GM21528 (cell line): Measurements from ENCODE around the gene ATOH8.

Source experiments
- ATAC-seq: cut with Tn5 transposase; IDR thresholded peaks from one replicate; pipeline ENCODE4 v1.9.1; 2021; ENCODE audit warnings: mild to moderate bottlenecking, moderate library complexity; ENCODE audit not compliant: unreplicated experiment, low FRiP score

Gene ATOH8

DNA sequence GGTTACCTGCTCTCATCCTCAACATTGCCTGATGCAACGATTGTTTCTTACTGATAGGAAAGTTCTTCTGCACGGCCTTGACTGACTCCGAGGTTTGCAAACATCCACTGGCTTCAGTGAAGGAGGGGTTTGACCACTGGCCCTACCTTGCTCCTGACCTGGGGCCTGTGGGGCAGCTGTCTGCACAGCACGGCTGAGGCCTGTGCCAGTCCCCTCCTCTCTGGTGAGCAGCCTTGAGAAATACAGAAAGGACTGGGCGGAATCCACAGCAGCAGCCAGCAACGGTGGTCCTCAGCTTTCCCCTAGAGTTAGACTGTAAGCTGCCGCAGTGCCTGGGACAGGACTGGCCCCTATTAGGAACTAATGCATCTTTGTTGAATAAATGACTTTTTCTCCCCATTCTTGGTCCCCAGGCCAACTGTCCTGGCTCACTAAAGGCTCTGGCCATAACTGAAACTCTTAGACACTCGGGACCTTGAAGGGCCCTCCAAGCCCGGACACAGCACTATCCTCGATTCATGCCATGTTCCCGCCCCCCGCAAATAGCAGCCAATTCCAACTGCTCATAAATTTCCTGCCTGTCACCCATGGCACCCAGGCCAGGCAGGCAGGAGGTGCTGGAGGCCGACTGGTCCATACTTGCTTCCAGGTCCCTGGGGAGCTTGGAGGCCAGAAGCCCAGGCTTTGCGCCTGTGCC lies 26.7 kb downstream of the ATOH8 start:
- ATAC-seq = no peak

DNA sequence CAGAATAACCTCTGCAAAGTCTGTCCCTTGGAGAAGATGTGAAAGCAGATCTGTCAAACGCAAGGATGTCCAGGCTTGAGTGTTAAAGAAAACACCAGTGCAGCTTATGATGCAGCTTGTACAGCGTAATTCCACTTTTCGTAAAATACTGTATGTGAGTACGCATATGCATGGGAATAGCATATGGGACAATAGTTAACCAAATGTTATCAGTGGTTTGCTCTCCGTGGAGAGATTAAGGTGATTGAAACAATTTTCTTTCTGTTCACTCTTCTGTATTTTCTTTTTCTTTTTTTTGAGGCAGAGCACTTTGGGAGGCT lies 27.2 kb downstream of the ATOH8 start:
- no peak for ATAC-seq

GRCh38 chr2:85783796-85784195 lies 30.0 kb downstream of the ATOH8 start:
- ATAC-seq = no peak

DNA sequence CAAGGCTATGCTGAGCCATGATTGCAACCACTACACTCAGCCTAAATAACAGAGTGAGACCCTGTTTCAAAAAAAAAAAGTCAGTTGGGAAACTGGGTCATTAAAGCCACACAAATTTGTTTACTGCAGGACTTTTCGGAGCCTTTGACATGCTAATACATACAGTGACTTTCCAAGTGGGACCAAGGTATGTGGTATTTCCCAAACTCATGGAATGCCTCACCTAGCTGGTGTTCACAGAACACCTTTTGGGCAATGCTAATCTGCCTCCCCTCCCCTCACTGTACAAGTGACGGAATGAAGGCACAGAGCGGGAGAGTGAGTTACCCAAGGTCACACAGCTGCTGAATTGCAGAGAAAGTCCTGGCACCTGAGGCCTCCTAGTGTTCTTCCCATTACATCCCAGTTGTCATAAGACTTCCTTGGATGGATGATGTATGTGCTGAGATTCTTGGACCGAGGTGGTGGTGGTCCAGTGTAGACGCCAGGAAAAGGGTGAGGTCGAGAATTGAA lies 30.7 kb downstream of the ATOH8 start:
- ATAC-seq = no peak

- no peak for ATAC-seq
Observed at GRCh38 chr2:85785027-85785822, 31.4 kb downstream of the ATOH8 start.

DNA sequence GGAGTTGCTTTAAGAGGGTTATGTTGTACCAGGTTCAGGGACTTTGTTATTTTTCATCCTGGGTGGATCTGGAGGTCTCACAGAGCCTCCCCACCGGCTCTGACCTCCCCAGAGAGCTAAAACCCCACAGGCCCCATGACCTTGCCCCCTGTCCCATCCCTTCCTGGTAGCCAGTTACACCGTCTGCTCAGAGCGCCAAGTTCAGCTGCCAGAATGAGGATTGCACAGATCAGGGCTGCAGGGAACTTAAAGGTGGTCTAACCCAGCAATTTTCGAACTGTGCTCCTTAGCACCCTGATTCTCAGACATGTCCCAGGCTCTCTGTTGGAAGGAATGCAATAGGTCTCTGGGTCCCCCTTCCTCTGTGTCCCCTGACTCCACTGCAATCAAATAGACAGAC lies 32.1 kb downstream of the ATOH8 start:
- no peak for ATAC-seq

DNA sequence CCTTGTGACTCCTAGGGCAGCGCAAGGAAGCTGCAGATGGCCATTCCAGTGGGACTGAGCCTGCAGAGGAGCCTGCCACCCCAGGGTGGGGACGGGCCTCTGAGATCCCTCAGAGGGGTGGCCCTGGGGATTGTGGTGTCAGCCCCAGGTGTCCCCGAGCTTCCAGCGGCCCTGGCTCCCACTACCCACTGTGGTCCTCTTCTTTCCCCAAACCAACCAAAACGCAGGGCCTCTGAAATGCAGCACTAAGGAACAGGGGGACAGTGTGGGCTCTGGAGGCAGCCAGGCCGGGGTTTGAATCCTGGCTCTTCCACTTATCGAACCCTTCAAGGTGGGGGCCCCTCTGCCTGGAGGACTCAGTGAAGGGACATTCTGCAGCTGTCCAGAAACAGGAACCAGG lies 32.7 kb downstream of the ATOH8 start:
- ATAC-seq = no peak

GRCh38 chr2:85786865-85787264 lies 33.1 kb downstream of the ATOH8 start:
- no peak for ATAC-seq

- ATAC-seq = no peak
Observed at GRCh38 chr2:85787282-85787980, 33.6 kb downstream of the ATOH8 start.

GRCh38 chr2:85787981-85788340 lies 34.2 kb downstream of the ATOH8 start:
- no peak for ATAC-seq

DNA sequence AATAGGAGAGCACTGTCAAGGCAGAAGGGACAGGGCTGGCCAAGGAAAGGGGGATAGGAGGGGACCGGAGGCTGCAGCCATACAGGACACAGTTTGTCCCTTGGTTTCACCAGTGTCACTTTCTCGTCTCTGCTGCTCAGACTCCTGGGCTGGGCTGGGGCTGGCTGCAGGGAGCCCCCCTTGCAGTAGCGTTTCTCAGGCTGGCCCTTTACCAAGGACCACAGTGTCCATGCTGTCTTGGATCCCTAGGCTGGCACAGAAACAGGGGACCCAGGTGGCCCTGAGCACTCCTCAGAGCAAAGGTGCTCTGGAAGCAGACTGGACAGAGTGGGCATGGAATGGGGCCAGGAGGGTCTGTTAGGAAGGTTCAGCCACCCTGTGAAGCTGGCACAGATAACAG lies 34.8 kb downstream of the ATOH8 start:
- ATAC-seq = no peak

- no peak for ATAC-seq
Observed at GRCh38 chr2:85789271-85789670, 35.5 kb downstream of the ATOH8 start.

DNA sequence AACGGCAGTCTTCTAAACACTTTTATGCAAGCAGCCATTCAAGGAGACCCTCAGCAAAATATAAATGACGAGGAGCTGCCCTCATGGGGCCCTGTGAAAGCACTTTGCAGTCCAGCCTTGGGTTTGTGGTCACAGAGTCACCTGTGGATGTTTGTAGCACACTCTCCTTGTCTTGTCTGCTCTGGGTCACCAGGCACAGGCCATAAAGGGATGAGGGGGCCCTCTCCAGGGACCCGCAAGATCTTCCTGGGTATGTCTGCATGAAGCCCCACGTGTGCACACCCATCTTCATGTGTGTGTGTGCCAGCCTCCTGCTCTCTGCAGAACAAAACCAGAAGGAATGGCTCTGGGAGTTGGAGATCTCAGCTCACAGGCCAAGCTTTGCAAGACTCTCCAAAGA lies 36.2 kb downstream of the ATOH8 start:
- ATAC-seq = no peak

GRCh38 chr2:85790499-85791188 lies 36.9 kb downstream of the ATOH8 start:
- no peak for ATAC-seq

GRCh38 chr2:85791704-85792565 lies 38.1 kb downstream of the ATOH8 start:
- ATAC-seq = no peak

- no peak for ATAC-seq
Observed at GRCh38 chr2:85792783-85793441, 39.1 kb downstream of the ATOH8 start.

- ATAC-seq = no peak
Observed at GRCh38 chr2:85793584-85793983, 39.8 kb downstream of the ATOH8 start.

DNA sequence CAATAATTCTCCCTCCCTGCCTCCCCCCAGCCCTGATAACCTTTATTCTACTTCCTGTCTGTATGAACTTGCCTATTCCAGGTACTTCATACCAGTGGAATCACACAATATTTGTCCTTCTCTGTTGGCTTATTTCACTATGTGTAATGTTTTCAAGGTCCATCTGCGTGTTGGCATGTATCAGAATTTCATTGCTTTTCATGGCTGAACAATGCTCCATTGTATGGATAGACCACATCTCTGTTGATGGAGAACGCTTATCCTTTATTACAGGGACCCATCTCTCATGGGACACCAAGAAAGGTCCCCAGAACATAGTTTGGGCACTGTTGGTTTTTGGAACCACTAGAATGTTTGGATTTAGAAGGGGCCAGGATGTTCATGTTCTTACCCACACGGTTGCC lies 40.2 kb downstream of the ATOH8 start:
- no peak for ATAC-seq

GRCh38 chr2:85794491-85795121 lies 40.8 kb downstream of the ATOH8 start:
- no peak for ATAC-seq
